Hypothalamus (tissue), 51 donors: ENCODE data around the gene STARD3.
"Not testable (repeated sequence)": the region's sequence is repeated elsewhere in the genome, so short reads cannot be mapped to it uniquely, and the experiment has no call there.

ENCODE experiments used
- DNase-seq, 51 donors: peaks; one replicate each; lab custom pipeline; 2025; lab: John Stamatoyannopoulos, UW

STARD3 gene

DNA sequence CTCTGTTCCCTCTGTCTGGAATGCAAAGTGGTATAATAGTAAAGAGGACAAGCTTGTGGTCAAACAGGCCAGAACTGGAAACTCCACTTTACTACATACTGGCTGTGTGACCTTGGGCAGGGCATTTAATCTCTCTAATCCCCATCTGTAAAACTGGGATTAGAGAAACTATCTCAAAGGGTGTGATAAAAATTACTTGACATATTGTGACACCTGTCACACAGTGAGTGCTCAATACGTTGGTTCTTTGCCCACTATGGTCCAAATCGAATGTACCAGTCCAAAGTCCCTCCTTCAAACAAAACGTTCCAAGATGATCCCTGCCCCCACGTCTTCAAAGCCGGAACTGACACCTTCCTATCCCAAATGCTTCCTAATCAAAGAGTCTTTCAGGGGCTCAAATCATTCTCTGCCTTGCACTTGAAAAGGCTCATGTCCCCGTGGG lies 50.2 kb downstream of the STARD3 start:
- DNase-seq = no peak

DNA sequence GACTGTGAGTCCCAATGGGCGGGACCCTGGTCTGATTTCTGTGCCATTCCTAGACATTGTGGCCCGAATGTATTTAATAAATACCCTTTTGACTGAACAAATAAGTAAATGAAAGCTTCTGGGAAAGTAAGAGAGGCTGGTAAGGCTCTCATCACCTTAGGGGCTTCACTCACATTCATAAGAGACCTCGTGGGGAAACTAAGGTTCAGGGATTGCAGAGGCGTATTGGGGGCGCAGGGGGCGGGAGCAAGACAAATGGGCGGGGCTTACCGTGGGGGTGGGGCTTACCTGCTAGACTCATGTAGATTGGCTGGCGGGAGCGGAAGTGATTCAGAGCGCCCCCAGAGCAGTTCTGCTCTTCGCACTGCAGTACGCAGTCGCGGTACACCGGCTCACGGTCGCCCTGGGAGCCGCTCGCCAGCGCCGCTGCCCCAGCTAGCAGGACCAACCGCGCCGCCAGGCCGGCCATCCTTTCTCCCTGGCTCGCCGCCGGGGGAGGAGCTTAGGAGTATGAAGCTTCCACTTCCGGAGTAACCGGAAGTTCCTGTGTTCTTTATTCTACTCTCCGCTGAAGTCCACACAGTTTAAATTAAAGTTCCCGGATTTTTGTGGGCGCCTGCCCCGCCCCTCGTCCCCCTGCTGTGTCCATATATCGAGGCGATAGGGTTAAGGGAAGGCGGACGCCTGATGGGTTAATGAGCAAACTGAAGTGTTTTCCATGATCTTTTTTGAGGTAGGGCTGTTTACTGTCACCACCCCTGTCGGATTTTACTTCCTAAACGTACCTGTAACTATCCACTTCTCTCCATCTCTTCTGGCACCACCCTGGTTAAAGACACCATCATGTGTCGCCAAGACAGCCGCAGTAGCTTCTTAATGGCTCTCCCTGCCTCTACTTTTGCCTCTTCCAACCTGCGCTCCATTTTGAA lies 50.9 kb downstream of the STARD3 start, which contains the start of gene PGAP3:
TSS of gene PGAP3 (minus strand) at position 512 of the 929 bp plus-strand sequence. CDS start at position 469, 43 bp downstream.
- peak in 50 of 51 donors; percentile 49 to 97 (median 77) for DNase-seq

DNA sequence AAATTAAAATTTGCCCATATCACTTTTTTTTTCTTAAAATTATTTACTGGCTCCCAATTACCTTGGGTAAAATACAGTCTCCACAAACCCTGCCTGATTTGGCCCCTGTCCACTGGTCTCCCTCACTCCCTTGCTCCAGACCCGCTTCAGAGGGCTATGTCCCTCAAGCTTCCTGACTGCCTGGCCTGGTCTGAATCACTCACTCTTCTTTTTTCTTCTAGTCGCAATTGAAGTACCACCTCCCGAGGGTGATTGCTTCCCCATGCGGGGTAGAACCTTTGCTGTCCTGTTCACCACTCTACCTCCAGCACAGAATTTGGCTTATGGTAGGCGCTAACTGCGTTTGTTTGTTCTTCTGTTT lies 51.5 kb downstream of the STARD3 start:
- DNase-seq = no peak

- DNase-seq = no peak
Measured at GRCh38 chr17:39688945-39689344, 52.0 kb downstream of the STARD3 start.

- no peak for DNase-seq
Measured at GRCh38 chr17:39694593-39694992, 57.6 kb downstream of the STARD3 start.

DNA sequence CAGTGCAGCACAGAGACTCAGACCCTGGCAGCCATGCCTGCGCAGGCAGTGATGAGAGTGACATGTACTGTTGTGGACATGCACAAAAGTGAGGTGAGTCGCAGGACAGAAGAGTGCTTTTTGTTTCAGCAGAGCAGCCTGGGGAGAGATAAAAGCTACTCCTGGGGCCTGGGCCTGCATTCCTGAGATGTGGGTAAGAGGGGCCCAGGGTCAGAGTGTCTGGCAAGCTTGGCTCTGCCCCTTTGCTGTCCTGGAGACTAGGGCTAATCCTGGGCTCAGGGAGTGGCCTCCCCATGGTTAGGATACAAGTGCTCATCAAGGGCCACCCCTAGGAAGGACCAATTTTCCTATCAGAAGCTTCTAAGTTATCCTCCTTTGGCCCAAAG lies 58.1 kb downstream of the STARD3 start:
- DNase-seq = no peak

- DNase-seq = no peak
Measured at GRCh38 chr17:39696731-39697130, 59.8 kb downstream of the STARD3 start.

DNA sequence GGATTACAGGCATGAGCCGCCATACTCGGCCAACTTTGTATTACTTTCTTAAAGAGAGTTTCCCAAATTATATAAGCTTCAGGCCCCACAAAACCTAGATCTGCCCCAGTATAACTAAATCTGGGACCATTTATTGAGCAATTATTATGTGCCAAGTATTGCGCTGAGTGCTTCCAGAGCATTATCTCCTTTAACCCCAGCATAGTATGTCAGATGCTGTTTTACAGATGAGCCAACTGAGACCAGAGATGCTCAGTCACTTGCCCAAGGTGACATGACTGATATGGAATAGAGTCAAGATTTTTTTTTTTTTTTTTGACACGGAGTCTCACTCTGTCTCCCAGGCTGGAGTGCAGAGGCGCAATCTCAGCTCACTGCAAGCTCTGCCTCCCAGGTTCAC lies 61.0 kb downstream of the STARD3 start:
- no peak for DNase-seq

DNA sequence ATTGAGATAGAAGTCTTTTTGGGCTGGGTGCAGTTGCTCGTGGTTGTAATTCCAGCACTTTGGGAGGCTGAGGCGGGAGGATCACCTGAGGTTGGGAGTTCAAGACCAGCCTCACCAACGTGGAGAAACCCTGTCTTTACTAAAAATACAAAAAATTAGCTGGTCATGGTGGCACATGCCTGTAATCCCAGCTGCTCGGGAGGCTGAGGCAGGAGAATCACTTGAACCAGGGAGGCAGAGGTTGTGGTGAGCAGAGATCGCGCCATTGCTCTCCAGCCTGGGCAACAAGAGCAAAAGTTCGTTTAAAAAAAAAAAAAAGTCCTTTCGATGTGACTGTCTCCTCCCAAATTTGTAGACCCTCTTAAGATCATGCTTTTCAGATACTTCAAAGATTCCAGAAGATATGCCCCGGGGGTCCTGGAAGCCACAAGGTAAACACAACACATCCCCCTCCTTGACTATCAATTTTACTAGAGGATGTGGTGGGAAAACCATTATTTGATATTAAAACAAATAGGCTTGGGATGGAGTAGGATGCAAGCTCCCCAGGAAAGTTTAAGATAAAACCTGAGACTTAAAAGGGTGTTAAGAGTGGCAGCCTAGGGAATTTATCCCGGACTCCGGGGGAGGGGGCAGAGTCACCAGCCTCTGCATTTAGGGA lies 62.3 kb downstream of the STARD3 start:
- DNase-seq = not testable (repeated sequence)

DNA sequence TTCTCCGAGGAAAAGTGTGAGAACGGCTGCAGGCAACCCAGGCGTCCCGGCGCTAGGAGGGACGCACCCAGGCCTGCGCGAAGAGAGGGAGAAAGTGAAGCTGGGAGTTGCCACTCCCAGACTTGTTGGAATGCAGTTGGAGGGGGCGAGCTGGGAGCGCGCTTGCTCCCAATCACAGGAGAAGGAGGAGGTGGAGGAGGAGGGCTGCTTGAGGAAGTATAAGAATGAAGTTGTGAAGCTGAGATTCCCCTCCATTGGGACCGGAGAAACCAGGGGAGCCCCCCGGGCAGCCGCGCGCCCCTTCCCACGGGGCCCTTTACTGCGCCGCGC lies 62.8 kb downstream of the STARD3 start, which contains the start of gene ERBB2:
TSS of gene ERBB2 (plus strand) at position 247 of the 330 bp plus-strand sequence. CDS start 175 bp downstream, outside the sequence.
- peak in 6 of 51 donors; percentile 8 to 55 (median 30) for DNase-seq

DNA sequence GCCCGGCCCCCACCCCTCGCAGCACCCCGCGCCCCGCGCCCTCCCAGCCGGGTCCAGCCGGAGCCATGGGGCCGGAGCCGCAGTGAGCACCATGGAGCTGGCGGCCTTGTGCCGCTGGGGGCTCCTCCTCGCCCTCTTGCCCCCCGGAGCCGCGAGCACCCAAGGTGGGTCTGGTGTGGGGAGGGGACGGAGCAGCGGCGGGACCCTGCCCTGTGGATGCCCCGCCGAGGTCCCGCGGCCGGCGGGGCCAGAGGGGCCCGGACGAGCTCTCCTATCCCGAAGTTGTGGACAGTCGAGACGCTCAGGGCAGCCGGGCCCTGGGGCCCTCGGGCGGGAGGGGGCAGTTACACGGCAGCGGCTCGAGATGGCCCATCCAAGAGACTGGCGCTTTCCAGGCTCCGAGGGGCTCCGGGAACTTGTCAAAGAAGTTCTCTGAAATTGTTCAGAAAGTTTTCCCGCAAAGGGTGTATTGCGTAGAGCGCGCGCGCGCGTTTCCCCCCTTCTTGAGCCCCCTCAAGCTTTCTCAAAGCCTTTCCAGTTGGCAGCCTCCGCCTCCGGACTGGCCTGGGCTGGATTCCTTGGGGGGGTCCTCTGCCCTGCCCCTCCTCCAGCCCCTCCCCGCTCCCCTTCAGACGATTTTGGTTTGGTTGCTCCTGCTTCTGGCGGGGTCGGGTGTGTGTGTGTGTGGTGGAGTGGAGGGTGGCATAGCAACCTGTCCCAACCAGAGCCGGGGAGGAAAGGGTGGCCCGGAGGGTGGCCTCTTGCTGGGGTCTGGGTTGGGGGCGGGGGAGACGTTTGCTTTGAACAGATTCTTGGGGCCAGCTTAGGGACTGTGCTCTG lies 63.4 kb downstream of the STARD3 start:
- peak in 3 of 51 donors; percentile 8 to 29 (median 13) for DNase-seq

DNA sequence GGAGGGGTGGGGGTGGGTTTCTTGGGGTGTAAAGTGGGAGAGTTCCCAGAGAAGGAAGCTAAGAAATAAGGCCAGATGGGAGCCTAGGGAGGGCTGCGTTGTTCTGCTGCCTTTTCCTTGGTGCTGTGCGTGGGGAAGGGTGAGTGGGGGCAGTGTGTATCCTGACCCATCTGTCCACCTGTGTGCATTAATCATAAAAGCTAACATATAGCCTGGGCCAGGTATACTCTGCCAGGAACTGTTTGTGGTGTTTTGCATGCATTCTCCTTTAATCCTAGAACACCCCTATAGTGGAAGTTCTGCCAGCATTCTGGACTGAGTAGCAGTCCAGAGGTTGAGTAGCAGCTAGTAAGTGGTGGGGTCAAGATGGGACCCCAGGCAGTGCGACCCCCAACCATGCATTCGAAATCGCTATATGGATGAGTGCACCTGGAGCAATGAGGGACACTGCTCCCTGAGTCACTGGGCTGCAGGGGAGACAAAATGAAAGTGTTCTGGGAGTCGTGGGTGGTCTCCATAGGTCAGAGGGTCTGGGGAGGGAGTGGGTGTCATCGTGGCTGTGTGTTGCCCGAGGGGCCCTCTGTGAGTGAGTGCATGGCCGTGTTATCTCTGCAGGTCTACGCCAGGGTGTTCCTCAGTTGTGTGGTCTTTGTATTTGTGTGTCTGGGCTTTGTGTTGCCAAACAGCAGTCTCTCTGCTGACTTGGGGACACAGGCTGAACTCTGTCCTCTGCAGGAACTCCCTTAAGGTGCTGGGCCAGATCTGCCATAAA lies 64.3 kb downstream of the STARD3 start:
- DNase-seq = no peak

DNA sequence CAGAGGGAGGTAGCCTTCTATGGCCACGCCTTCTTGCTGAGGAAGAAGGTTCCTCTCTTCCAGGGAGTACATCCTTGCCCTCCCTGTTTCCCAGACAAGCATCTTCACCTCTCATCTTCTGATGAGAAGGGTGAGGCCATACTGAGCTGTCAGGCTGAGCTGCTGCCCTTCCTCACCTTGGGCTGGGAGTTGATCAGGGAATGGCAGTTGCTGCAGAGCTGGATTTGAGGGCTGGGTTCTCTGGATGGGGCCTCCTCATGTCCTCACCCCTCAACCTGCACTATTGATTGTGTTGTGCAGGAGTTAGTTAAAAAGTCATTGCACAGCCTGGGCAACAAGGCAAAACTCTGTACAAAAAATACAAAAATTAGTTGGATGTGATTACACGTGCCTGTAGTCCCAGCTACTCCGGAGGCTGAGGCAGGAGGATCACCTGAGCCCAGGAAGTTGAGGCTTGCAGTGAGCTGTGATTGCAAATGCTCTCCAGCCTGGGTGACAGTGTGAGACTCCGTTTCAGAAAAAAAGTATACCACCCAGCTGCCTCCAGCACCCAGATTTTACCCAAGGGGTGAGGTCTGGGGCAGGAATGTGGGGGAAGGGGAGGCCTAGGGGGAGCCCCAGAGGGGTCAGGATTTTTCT lies 65.0 kb downstream of the STARD3 start:
- DNase-seq = no peak

DNA sequence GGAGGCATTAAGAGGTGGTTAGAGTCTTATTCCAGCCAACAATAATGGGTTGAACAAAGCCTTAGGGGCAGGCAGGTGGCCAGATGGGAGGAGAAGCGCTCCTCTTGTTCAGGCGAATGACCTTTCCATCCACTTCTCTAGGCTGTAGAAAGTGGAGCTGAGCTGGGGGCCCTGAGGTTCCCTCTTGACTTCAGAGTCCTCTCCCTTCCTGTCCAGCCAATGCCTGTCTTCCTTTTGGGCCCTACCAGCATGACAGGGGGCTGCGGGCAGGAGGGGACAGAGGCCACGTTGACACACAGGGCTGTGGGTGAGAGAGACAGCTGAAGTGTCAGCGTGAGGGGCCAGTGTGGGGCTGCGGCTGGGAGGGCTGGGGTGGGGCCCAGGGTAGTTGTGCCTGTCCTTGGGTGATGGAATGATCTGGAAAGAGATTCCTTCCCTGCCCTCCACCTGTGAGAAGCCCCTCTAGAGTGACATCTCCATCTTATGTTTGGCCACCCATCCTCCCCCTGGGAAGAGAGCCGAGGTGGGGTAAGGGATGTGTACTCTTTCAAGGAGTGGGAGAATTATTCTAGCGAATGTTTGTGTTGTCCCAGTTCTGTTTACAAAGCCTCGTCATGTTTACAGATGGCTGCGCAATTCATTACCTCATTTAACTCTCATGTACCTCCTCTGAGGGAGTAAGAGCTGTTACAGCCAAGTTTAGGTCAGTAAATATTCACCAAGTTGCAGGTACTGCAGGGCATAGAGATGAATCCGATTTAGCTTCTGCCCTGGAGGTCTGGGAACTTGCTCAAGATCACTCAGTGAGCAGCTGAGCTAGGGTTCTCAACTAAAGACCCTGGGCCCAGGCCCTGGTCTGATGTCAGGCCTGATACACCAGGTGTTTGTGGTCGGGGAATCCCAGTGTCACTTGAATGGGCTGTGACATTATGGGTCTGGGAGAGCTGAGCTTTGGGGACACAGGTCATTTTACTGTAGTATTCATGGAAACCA lies 66.3 kb downstream of the STARD3 start:
- DNase-seq = no peak

DNA sequence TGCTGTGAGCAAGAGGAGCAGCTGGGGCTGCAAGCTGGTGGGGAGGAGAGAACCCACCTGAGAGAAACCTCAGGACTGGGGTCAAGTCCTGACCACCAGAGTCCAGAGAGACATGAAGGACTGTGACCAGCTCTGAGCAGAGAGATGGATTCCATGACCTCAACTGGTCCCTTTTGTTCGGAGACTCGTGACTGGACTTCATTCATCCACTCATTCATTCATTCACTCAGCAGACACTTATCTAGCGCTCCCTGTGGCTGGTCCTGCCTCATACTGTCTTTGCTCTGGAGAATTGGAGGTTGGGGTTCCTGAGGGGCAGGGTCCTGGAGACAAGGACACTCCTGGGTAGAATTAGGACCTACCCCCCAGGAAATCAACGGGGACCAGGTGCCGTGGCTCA lies 67.0 kb downstream of the STARD3 start:
- no peak for DNase-seq

GRCh38 chr17:39704821-39705551 lies 68.0 kb downstream of the STARD3 start:
- DNase-seq = no peak

DNA sequence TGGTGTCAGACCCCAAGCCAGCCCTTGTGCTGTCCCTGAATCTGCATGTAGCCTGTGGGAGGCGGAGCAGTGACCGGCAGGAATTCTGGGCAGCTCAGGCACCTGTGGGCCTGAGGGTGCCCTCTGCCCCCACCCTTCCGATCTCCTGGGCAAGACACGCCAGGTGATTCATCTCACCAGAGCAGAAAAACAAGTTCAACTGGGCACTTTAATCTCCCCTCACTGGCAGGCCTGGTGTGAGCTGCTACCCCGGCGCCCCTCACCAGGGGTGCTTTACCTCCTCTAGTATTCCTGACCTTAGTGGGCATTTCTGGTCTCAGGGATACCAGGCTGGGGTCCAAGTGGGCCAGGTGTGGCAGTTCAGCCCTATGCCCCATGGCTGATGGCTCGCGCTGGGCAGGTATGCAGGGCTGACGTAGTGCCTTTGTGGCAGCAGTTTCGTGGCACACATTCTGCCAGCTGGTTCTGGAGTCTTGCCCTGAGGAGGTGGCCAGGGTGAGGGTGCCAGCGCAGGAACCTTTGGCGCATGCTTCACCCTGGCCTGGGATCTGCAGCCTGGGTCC lies 68.9 kb downstream of the STARD3 start:
- DNase-seq = peak in 4 of 51 donors; percentile 3 to 16 (median 8)
